ENCODE results near the gene PASK.

Gene PASK

DNA sequence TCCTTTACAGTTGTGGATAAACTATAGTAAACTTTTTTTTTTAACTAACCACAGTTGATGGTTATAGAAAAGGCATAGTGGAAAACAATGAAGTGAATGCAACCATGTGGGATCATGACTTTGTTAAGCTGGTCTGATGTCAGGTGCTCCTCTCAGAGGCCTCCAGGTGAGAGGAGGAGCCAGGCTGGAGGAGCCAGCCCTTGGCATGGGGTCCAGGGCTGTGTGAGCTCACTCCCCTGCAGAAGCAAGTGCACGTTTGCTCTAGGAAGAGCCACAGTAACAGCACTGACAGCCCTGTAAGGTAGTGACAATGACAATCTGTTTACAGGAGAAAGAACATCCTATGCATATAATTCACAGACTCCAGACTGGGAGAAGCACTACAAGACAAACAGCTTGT is 6.7 kb upstream of the PASK start:
- H3K27ac ChIP-seq (ENCODE audit: low read length) = no peak overlapping the region
- no peaks in the 10 kb centered on the region for H3K27me3 ChIP-seq (ENCODE audit: insufficient read depth, low read length)
- peaks cover 7% of the 10 kb centered on the region for H3K4me1 ChIP-seq (ENCODE audit: insufficient read depth, low read length)
- no peaks in the 10 kb centered on the region for H3K9me3 ChIP-seq (ENCODE audit: insufficient read depth, low read depth, low read length)
- H3K4me3 ChIP-seq (ENCODE audit: low read length) = no peak overlapping the region
- H3K9ac ChIP-seq (ENCODE audit: low read depth, low read length) = no peak overlapping the region
- H3K36me3 ChIP-seq (ENCODE audit: insufficient read depth, low read depth, low read length) = peaks cover 32% of the 10 kb centered on the region

DNA sequence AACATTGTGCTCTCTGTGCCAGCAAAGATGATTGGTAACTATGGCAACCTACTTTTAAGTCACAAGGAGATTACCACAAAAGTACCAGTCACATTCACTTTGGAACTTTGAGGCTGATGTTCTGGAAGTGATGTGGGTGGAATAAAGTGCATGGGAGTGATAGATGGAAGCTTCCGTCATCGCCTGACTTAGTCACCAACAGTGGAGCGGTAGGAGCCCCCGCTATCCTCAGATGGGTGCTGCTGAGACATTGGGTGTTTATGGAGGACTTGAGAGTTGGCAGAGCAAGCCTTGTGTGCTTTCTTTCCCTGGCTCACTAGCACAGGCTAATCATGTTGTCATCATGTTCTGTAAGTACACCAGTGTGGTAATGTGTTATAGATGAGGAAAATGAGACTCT is 5.6 kb upstream of the PASK start:
- Histone ChIP-seq H3K36me3 (ENCODE audit: insufficient read depth, low read depth, low read length) (peaks cover 25% of the 10 kb centered on the region), H3K4me3 (ENCODE audit: low read length) (no peak overlapping the region), H3K27me3 (ENCODE audit: insufficient read depth, low read length) (no peaks in the 10 kb centered on the region), H3K4me1 (ENCODE audit: insufficient read depth, low read length) (peaks cover 9% of the 10 kb centered on the region), H3K9ac (ENCODE audit: low read depth, low read length) (no peak overlapping the region), H3K9me3 (ENCODE audit: insufficient read depth, low read depth, low read length) (no peaks in the 10 kb centered on the region), H3K27ac (ENCODE audit: low read length) (no peak overlapping the region)

DNA sequence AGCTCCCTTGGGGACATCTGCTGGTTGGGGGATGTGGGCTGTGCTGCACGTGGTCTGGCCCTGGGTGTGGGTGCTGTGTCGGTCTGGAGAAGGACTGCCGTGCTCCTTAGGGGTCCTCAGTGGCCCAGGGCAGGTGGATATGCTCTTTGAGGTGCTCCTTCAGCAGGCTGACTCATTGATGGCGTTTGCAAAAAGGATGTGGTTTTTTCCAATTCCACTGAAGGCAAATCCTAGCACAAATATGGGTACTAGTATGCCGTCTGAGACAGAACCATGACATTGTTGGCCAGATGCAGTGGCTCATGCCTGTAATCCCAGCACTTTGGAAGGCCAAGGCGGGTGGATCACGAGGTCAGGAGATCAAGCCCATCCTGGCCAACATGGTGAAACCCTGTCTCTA is 4.3 kb upstream of the PASK start:
- Histone ChIP-seq H3K4me1 (ENCODE audit: insufficient read depth, low read length) (peaks cover 9% of the 10 kb centered on the region), H3K27ac (ENCODE audit: low read length) (no peak overlapping the region), H3K9ac (ENCODE audit: low read depth, low read length) (no peak overlapping the region), H3K36me3 (ENCODE audit: insufficient read depth, low read depth, low read length) (peaks cover 15% of the 10 kb centered on the region; the same call in 1 of the 2 replicates), H3K4me3 (ENCODE audit: low read length) (no peak overlapping the region), H3K27me3 (ENCODE audit: insufficient read depth, low read length) (peaks cover 2% of the 10 kb centered on the region; the same call in 1 of the 2 replicates), H3K9me3 (ENCODE audit: insufficient read depth, low read depth, low read length) (no peaks in the 10 kb centered on the region)

DNA sequence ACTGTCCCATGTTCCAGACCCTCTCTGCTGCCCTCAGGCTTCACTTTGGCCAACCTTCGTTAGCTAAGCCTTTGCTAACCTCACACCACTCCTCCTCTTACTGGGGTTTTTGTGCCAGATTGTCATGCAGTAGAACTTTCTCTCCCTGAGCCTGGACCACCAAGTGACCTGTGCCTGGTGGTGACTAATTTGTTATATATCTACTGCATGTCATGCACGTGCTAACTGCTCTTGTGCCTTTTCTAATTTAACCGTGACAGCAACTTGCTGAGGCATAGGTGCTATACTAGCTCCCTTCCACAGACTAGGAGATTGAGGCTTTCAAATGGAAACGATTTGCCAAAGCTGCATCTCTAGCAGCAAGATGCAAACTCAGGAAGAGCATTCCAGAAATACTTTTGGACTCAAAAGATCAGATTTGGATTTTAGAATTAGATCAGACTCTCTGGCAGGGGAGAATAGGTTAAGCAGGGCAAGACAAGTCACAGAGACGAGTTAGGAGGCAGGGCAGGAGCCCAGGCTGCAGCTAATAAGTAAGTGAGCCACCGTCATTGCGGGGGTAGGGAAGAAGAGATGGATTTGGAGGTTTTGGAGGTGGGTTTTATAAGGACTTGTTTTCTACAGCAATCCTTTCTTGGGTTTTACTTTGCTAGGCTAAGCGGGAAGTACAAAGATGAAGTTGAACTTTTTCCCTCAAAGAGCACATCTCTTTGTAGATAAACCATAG is 2.8 kb upstream of the PASK start:
- H3K9ac ChIP-seq (ENCODE audit: low read depth, low read length) = no peak overlapping the region

DNA sequence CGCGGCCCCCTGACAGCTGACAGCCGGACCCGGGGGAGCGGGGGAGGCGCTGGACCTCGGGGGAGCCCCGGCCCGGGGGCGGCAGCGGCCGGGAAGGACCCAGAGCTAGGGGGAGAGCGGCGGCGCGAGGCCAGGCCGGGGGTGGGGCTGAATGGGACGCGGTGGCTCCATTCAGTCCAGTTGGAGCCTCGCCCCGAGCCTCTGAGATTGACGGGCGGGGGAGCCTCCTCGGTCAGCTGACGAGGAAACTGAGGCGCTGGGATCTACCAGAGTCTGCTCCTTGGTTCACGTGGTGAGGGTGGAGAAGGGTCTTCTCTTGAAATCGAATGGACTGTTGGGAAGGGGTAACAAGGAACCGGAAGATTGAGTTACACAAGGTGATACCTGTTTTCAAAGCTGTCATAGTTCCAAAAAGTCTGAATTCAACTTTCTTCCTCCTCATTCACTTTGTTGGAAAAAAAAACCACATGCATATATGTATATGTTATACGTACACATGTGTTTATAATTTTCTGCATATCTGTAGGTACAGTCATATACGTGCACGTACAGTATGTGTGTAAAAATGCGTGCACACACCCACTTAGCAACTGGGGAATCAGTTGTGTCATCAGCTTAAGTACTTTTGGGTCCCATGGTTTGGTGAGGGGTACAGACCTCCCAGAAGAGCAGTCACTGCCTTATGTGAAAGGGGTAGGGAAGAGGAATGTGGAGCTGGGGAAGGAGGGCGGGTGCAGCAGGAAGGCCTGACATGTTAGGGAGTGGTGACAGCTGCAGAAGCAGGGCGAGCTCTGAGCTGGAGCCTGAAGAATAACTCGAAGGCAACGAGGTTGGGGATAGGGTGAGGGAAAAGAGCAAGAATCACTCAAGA is 1.6 kb upstream of the PASK start:
- Histone ChIP-seq H3K9me3 (ENCODE audit: insufficient read depth, low read depth, low read length) (no peaks in the 10 kb centered on the region), H3K9ac (ENCODE audit: low read depth, low read length) (peak overlapping the region; percentile 68; the same call in 1 of the 2 replicates), H3K4me3 (ENCODE audit: low read length) (peak overlapping the region; percentile 92), H3K36me3 (ENCODE audit: insufficient read depth, low read depth, low read length) (peaks cover 5% of the 10 kb centered on the region; the same call in 1 of the 2 replicates), H3K27ac (ENCODE audit: low read length) (no peak overlapping the region), H3K27me3 (ENCODE audit: insufficient read depth, low read length) (peaks cover 10% of the 10 kb centered on the region; the same call in 1 of the 2 replicates), H3K4me1 (ENCODE audit: insufficient read depth, low read length) (peaks cover 11% of the 10 kb centered on the region)

More for the DNA sequence above, 2.8 kb upstream of the PASK start:
- Histone ChIP-seq H3K27ac (ENCODE audit: low read length) (no peak overlapping the region), H3K9me3 (ENCODE audit: insufficient read depth, low read depth, low read length) (no peaks in the 10 kb centered on the region), H3K4me1 (ENCODE audit: insufficient read depth, low read length) (peaks cover 11% of the 10 kb centered on the region), H3K27me3 (ENCODE audit: insufficient read depth, low read length) (peaks cover 10% of the 10 kb centered on the region; the same call in 1 of the 2 replicates), H3K4me3 (ENCODE audit: low read length) (no peak overlapping the region), H3K36me3 (ENCODE audit: insufficient read depth, low read depth, low read length) (peaks cover 5% of the 10 kb centered on the region; the same call in 1 of the 2 replicates)

DNA sequence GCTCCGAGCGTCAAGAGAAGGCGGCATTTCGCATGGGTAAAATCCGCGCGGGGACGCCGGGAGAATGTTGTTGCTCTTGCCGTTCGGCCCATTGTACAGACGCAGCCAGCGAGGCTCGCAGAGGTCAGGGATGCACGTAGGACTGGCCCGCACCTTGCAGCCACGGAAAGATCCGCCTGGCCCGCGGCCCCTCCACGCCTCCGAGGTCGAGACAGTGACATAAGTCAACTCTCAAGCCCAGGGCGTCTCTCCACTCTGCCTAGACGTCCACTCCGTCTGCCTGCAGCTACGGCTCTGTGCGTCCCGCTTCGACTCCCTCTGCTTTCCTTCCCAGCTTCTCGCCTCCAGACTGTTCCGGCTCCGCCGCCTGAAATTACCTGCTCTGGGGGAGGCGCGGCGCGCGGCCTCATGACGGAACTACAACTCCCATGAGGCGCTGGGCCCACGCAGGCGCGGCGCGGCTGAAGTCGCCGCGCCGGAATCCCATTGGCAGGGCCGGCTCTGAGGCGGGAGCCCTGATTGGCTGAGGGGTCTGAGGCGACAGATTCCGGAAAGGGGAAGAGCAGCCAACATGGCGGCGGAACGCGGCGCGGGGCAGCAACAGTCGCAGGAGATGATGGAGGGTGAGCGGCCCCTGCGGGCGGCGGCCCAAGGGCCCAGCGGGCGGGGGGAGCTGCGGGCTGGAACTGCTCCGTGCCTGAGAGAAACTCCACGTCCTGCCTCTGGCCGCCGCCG is 820 bp upstream of the PASK start, which contains the start of gene PPP1R7:
TSS of gene PPP1R7 (plus strand) at position 543 of the 735 bp plus-strand sequence. CDS start at position 572, 29 bp downstream.
- H3K27ac ChIP-seq (ENCODE audit: low read length) = no peak within 1 kb of the TSS
- H3K36me3 ChIP-seq (ENCODE audit: insufficient read depth, low read depth, low read length) = peaks cover 4% of the 10 kb centered on the region; the same call in 1 of the 2 replicates
- H3K9me3 ChIP-seq (ENCODE audit: insufficient read depth, low read depth, low read length) = no peaks in the 10 kb centered on the region
- H3K27me3 ChIP-seq (ENCODE audit: insufficient read depth, low read length) = peaks cover 10% of the 10 kb centered on the region; the same call in 1 of the 2 replicates
- H3K4me3 ChIP-seq (ENCODE audit: low read length) = peak within 1 kb of the TSS; percentile 92
- H3K4me1 ChIP-seq (ENCODE audit: insufficient read depth, low read length) = peaks cover 11% of the 10 kb centered on the region
- peak within 1 kb of the TSS; percentile 73; the same call in 1 of the 2 replicates for H3K9ac ChIP-seq (ENCODE audit: low read depth, low read length)

DNA sequence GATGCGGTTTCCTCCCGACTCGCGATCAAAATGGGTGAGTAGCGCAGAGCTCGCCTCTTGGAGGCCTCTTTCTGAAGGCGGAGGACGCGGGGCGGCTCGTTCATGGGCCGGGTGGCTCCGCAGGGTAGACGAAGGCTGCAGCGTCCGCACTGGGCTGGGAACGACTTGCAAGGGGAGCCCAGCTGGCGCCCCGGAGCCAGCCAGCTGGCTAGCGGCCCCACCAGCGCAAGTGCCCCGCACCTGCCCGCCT is 328 bp upstream of the PASK start:
- Histone ChIP-seq H3K4me3 (ENCODE audit: low read length) (peak overlapping the region; percentile 92), H3K9ac (ENCODE audit: low read depth, low read length) (peak overlapping the region; percentile 13; the same call in 1 of the 2 replicates), H3K4me1 (ENCODE audit: insufficient read depth, low read length) (peaks cover 11% of the 10 kb centered on the region), H3K27ac (ENCODE audit: low read length) (no peak overlapping the region), H3K36me3 (ENCODE audit: insufficient read depth, low read depth, low read length) (no peaks in the 10 kb centered on the region; the same call in 1 of the 2 replicates), H3K9me3 (ENCODE audit: insufficient read depth, low read depth, low read length) (no peaks in the 10 kb centered on the region), H3K27me3 (ENCODE audit: insufficient read depth, low read length) (peaks cover 10% of the 10 kb centered on the region; the same call in 1 of the 2 replicates)

DNA sequence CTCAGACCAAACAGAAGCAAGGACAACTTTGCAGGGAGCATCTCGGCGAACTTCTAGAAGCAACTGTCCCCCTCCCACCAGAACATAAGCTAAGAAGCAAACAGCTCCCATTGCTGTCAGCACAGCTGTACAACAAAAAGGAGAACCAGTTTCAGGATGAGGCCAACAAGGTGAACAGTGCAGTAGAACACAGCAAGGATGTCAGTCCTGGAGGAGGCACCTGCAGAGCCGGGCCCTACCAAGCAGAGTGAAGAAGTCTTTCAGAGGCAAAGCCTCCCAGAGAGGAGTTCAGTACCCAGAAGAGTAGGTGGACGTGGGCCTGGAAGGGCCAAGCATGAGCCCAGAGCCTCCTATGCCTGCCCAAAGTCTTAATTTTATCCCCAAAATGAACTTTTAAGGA is 1.0 kb downstream of the PASK start:
- Histone ChIP-seq H3K4me3 (ENCODE audit: low read length) (peak overlapping the region; percentile 92), H3K36me3 (ENCODE audit: insufficient read depth, low read depth, low read length) (no peaks in the 10 kb centered on the region), H3K27me3 (ENCODE audit: insufficient read depth, low read length) (peaks cover 10% of the 10 kb centered on the region; the same call in 1 of the 2 replicates), H3K9ac (ENCODE audit: low read depth, low read length) (peak overlapping the region; percentile 73; the same call in 1 of the 2 replicates), H3K4me1 (ENCODE audit: insufficient read depth, low read length) (peaks cover 11% of the 10 kb centered on the region), H3K9me3 (ENCODE audit: insufficient read depth, low read depth, low read length) (no peaks in the 10 kb centered on the region), H3K27ac (ENCODE audit: low read length) (no peak overlapping the region)

DNA sequence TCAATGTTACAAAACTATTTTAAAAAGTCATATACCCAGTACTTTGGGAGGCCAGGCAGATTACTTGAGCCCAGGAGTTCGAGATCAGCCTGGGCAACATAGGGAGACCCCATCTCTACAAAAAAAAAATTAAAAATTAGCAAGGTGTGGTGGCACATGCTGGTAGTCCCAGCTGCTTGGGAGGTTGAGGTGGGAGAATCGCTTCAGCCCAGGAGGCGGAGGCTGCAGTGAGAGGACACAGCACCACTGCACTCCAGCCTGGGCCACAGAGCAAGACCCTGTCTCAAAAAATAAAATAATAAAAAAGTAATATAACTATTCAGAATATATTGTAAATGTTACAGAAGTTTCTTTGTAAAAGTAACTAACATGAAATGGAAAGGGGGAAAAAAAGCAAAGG is 1.9 kb downstream of the PASK start:
- Histone ChIP-seq H3K4me3 (ENCODE audit: low read length) (no peak overlapping the region), H3K27me3 (ENCODE audit: insufficient read depth, low read length) (peaks cover 10% of the 10 kb centered on the region; the same call in 1 of the 2 replicates), H3K9me3 (ENCODE audit: insufficient read depth, low read depth, low read length) (no peaks in the 10 kb centered on the region), H3K36me3 (ENCODE audit: insufficient read depth, low read depth, low read length) (peaks cover 5% of the 10 kb centered on the region; the same call in 1 of the 2 replicates), H3K4me1 (ENCODE audit: insufficient read depth, low read length) (peaks cover 11% of the 10 kb centered on the region), H3K27ac (ENCODE audit: low read length) (no peak overlapping the region), H3K9ac (ENCODE audit: low read depth, low read length) (no peak overlapping the region)

DNA sequence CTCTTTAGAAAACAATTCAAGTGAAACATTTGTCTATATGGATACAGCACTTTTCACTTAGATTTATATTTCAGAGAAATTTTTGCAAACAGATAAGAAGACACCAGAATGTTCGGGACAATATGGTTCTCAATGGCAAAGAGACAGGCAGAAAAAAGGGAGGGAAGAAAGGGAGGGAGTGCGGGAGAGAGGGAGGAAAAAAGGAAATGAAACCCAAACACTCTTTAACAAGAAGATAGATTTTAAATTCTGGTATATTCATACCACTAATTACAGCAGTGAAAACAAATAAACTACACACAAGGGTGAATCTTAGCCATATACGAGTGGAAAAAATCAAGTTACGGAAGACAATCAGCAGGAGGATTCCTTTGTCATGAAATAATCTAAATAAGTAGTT is 3.0 kb downstream of the PASK start:
- Histone ChIP-seq H3K4me1 (ENCODE audit: insufficient read depth, low read length) (peaks cover 7% of the 10 kb centered on the region), H3K9me3 (ENCODE audit: insufficient read depth, low read depth, low read length) (no peaks in the 10 kb centered on the region)

DNA sequence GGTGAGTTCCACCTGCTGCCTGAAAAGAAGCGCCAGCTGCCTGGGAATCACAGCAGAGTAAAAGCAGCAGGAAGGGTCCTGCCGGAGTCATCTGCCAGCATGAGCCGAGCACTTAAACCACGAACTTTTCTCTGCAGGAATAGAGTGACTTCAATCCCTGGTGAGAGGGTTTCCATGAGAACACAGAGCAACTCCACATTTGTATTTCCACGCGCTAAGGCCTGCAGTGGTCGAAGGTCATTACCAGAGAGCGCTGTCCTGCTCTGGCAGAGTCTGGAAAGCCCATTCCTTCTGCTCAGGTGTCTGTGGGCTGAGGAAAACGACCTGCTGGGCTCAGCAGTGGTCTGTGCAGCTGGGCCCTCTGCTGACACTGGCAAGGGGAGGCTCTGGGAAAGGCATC is 6.7 kb downstream of the PASK start:
- Histone ChIP-seq H3K4me1 (ENCODE audit: insufficient read depth, low read length) (no peaks in the 10 kb centered on the region), H3K4me3 (ENCODE audit: low read length) (no peak overlapping the region), H3K27ac (ENCODE audit: low read length) (no peak overlapping the region), H3K9ac (ENCODE audit: low read depth, low read length) (no peak overlapping the region), H3K36me3 (ENCODE audit: insufficient read depth, low read depth, low read length) (peaks cover 43% of the 10 kb centered on the region), H3K9me3 (ENCODE audit: insufficient read depth, low read depth, low read length) (no peaks in the 10 kb centered on the region), H3K27me3 (ENCODE audit: insufficient read depth, low read length) (no peaks in the 10 kb centered on the region)

More for the DNA sequence above, 3.0 kb downstream of the PASK start:
- H3K9ac ChIP-seq (ENCODE audit: low read depth, low read length) = no peak overlapping the region
- H3K27me3 ChIP-seq (ENCODE audit: insufficient read depth, low read length) = peaks cover 10% of the 10 kb centered on the region; the same call in 1 of the 2 replicates
- H3K27ac ChIP-seq (ENCODE audit: low read length) = no peak overlapping the region
- H3K4me3 ChIP-seq (ENCODE audit: low read length) = no peak overlapping the region
- H3K36me3 ChIP-seq (ENCODE audit: insufficient read depth, low read depth, low read length) = peaks cover 11% of the 10 kb centered on the region; the same call in 1 of the 2 replicates

Measured in iPS-20b (cell line).